Measurements from ENCODE around the gene IMMT. TPM values are rescaled to one million over a fixed set of nuclear protein-coding genes. Genes with fewer than 3 reads are reported as not detected.

Gene IMMT
- total RNA-seq = 59.5 and 84.3 TPM in 2 replicates

GRCh38 chr2:86195055-86195807, at the start of gene IMMT:
TSS of gene IMMT (minus strand) at chr2:86195462. CDS start at chr2:86195382, 80 bp downstream.

GRCh38 chr2:86105969-86106945, 89.0 kb downstream of the IMMT start, which contains the start of gene PTCD3:
TSS of gene PTCD3 (plus strand) at chr2:86106235. CDS start at chr2:86106248, 13 bp downstream.

GRCh38 chr2:86105252-86105968, 89.9 kb downstream of the IMMT start, which contains the start of gene POLR1A:
TSS of gene POLR1A (minus strand) at chr2:86105886. CDS start at chr2:86105776, 110 bp downstream.

Small RNA genes lying within 50 kb of the gene (small RNA-seq; reads per million reads assigned to genes)
- gene MIR4779 (1.0 reads per million, percentile 59 among the genes with 10 or more reads in this experiment), gene RF00019 (not detected), gene SNORD94 (48.1 reads per million, percentile 98 among the genes with 10 or more reads in this experiment)

Other genes starting within 250 kb of the IMMT start
- 20.6 and 35.2 TPM in 2 replicates for gene POLR1A, start 89.6 kb downstream of the IMMT start, total RNA-seq
- 76.4 and 82.7 TPM in 2 replicates for gene PTCD3, start 89.2 kb downstream of the IMMT start, total RNA-seq
- 47.8 and 63.3 TPM in 2 replicates for gene MRPL35, start 4.0 kb upstream of the IMMT start, total RNA-seq
- gene REEP1, start 142.2 kb upstream of the IMMT start, total RNA-seq = under 0.01 and 0.20 TPM in 2 replicates
- gene KDM3A, start 245.9 kb upstream of the IMMT start, total RNA-seq = 9.2 and 14.1 TPM in 2 replicates